Measurements from ENCODE around the gene PLAAT2. TPM values are rescaled to one million over a fixed set of nuclear protein-coding genes. Genes with fewer than 3 reads are reported as not detected.

Gene PLAAT2
- total RNA-seq, 1 experiment from 2014 or later = 0.52 TPM

DNA sequence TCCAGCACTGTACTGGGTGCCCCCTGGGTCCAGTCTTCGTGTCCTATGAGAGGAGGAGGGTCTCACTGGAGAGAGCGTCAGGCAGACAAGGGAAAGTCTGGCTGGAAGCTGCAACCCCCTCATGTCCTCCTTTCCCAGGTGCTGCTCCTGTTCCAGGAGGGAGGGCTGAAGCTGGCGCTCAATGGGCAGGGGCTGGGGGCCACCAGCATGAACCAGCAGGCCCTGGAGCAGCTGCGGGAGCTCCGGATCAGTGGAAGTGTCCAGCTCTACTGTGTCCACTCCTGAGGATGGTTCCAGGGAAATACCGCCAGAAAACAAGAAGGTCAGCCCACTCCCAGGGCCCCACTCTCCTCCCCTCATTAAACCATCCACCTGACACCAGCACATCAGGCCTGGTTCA is 47.1 kb downstream of the PLAAT2 start:
- Mint-ChIP-seq H3K27me3 (ENCODE audit: low read depth) (no peaks in the 10 kb centered on the region), H3K4me1 (peaks cover 5 to 12% of the 10 kb centered on the region in 2 experiments), H3K9me3 (peaks cover 17 to 20% of the 10 kb centered on the region in 2 experiments), H3K4me3 (no peak overlapping the region), H3K36me3 (ENCODE audit: insufficient read depth in 1 of 3, low read depth in 3 of 3) (peaks cover 7 to 25% (median 22%) of the 10 kb centered on the region in 3 experiments; a peak in 6 of 7 replicates), H3K27ac (no peak overlapping the region)
- Histone ChIP-seq H3K27me3 (ENCODE audit: insufficient read depth, low read length) (no peaks in the 10 kb centered on the region), H3T11ph (ENCODE audit: low read length) (no peak overlapping the region), H2AFZ (ENCODE audit: low read length) (no peak overlapping the region), H3K4me1 (ENCODE audit: insufficient read depth, low read length) (no peaks in the 10 kb centered on the region), H3K4ac (ENCODE audit: low read depth, low read length) (no peak overlapping the region), H4K5ac (ENCODE audit: insufficient read length, low read depth, low read length) (no peak overlapping the region), H3K79me2 (ENCODE audit: insufficient read depth, low read length) (no peaks in the 10 kb centered on the region), H2BK120ac (ENCODE audit: low read depth, low read length, poor library complexity, severe bottlenecking) (no peak overlapping the region), H3K9ac (ENCODE audit: extremely low read depth, insufficient read length, low read length) (no peak overlapping the region), H3K4me2 (ENCODE audit: insufficient read depth, insufficient read length, low read length) (no peak overlapping the region), H2BK15ac (ENCODE audit: low read depth, low read length) (0 out of 2 replicates have a peak overlapping the region, but pooled peaks have one; percentile 49), H3K27ac (ENCODE audit: insufficient read length, low read depth, low read length) (no peak overlapping the region), H2BK12ac (ENCODE audit: insufficient read length, low read depth, low read length) (no peak overlapping the region), H3K23me2 (ENCODE audit: insufficient read length, low read depth, low read length, poor library complexity, severe bottlenecking) (no peaks in the 10 kb centered on the region), H2BK5ac (ENCODE audit: insufficient read length, low read length) (no peak overlapping the region), H3K56ac (ENCODE audit: insufficient read length, low read depth, low read length) (no peak overlapping the region), H3K79me1 (ENCODE audit: insufficient read depth, low read depth, low read length, poor library complexity, severe bottlenecking) (no peaks in the 10 kb centered on the region), H4K20me1 (ENCODE audit: control insufficient read depth, insufficient read depth, insufficient read length) (no peaks in the 10 kb centered on the region), H3K23ac (ENCODE audit: insufficient read length, low read depth, low read length) (no peak overlapping the region), H2AK5ac (ENCODE audit: insufficient read length, low read length) (no peak overlapping the region), H3K14ac (ENCODE audit: insufficient read depth, low read length) (no peak overlapping the region), H3K9me3 (ENCODE audit: control insufficient read depth, low read depth, low read length) (no peaks in the 10 kb centered on the region), H2BK20ac (ENCODE audit: low read depth, low read length, poor library complexity, severe bottlenecking) (no peak overlapping the region), H4K8ac (replicated peaks; ENCODE audit: insufficient read length, low read depth, low read length) (no peak overlapping the region), H3K18ac (ENCODE audit: insufficient read length, low read depth, low read length) (no peak overlapping the region), H4K91ac (ENCODE audit: insufficient read length, low read depth, low read length) (no peak overlapping the region)
- DNase-seq = no peak
- WGBS (ENCODE audit: extremely low coverage, insufficient read length, low lambda C conversion rate) = no CpG with 5 or more reads among the region's 6 CpGs
- TF ChIP-seq, protein P1, sequence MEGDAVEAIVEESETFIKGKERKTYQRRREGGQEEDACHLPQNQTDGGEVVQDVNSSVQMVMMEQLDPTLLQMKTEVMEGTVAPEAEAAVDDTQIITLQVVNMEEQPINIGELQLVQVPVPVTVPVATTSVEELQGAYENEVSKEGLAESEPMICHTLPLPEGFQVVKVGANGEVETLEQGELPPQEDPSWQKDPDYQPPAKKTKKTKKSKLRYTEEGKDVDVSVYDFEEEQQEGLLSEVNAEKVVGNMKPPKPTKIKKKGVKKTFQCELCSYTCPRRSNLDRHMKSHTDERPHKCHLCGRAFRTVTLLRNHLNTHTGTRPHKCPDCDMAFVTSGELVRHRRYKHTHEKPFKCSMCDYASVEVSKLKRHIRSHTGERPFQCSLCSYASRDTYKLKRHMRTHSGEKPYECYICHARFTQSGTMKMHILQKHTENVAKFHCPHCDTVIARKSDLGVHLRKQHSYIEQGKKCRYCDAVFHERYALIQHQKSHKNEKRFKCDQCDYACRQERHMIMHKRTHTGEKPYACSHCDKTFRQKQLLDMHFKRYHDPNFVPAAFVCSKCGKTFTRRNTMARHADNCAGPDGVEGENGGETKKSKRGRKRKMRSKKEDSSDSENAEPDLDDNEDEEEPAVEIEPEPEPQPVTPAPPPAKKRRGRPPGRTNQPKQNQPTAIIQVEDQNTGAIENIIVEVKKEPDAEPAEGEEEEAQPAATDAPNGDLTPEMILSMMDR (conservative IDR thresholded peaks at IDR 0.05) = no peak
